Measurements from ENCODE around the gene UBA6. TPM values are rescaled to one million over a fixed set of nuclear protein-coding genes. Genes with fewer than 3 reads are reported as not detected.
"Not testable (repeated sequence)": the region's sequence is repeated elsewhere in the genome, so short reads cannot be mapped to it uniquely, and the experiment has no call there.

Gene UBA6
- total RNA-seq, 2 donors from 2014 or later = 57.2 to 73.2 TPM

- TF ChIP-seq CTCF (IDR thresholded peaks at IDR 0.05) = no peak
- Histone ChIP-seq H3K4me1 (no peaks in the 10 kb centered on the region), H3K9ac (ENCODE audit: low read depth in 2 of 2, low read length in 2 of 2) (no peak overlapping the region), H3K27me3 (no peaks in the 10 kb centered on the region), H3K27ac (no peak overlapping the region), H3K4me3 (no peak overlapping the region), H3K36me3 (no peaks in the 10 kb centered on the region), H3K9me3 (no peaks in the 10 kb centered on the region)
- intact Hi-C loops (cut with DNase I) = no loop called here
- DNase-seq = no peak
Measured at GRCh38 chr4:67743194-67743593, 42.2 kb upstream of the UBA6 start.

- H3K4me3 ChIP-seq = no peak overlapping the region
- no peaks in the 10 kb centered on the region for H3K36me3 ChIP-seq
- no peak for TF ChIP-seq CTCF (IDR thresholded peaks at IDR 0.05)
- no peak overlapping the region for H3K27ac ChIP-seq
- intact Hi-C loops (cut with DNase I) = no loop called here
- H3K9ac ChIP-seq (ENCODE audit: low read depth in 2 of 2, low read length in 2 of 2) = no peak overlapping the region
- H3K9me3 ChIP-seq = no peaks in the 10 kb centered on the region
- H3K27me3 ChIP-seq = no peaks in the 10 kb centered on the region
- DNase-seq = no peak
- no peaks in the 10 kb centered on the region for H3K4me1 ChIP-seq
Measured at GRCh38 chr4:67736262-67736661, 35.3 kb upstream of the UBA6 start.

- Histone ChIP-seq H3K4me3 (no peak overlapping the region), H3K27ac (no peak overlapping the region), H3K4me1 (no peaks in the 10 kb centered on the region), H3K9me3 (no peaks in the 10 kb centered on the region), H3K27me3 (no peaks in the 10 kb centered on the region), H3K36me3 (no peaks in the 10 kb centered on the region), H3K9ac (ENCODE audit: low read depth in 2 of 2, low read length in 2 of 2) (no peak overlapping the region)
- intact Hi-C loops (cut with DNase I) = no loop called here
- DNase-seq = no peak
- no peak for TF ChIP-seq CTCF (IDR thresholded peaks at IDR 0.05)
Measured at GRCh38 chr4:67735325-67735724, 34.4 kb upstream of the UBA6 start.

- H3K4me3 ChIP-seq; DNase-seq; H3K27me3 ChIP-seq; intact Hi-C loops (cut with DNase I); H3K9ac ChIP-seq (ENCODE audit: low read depth in 2 of 2, low read length in 2 of 2); H3K27ac ChIP-seq; H3K36me3 ChIP-seq; H3K4me1 ChIP-seq; H3K9me3 ChIP-seq: not testable (repeated sequence)
Measured at GRCh38 chr4:67730511-67730910, 29.6 kb upstream of the UBA6 start.

GRCh38 chr4:67727124-67727850 is 26.3 kb upstream of the UBA6 start:
- Histone ChIP-seq H3K36me3 (no peaks in the 10 kb centered on the region), H3K27me3 (no peaks in the 10 kb centered on the region), H3K4me3 (no peak overlapping the region), H3K9ac (ENCODE audit: low read depth in 2 of 2, low read length in 2 of 2) (no peak overlapping the region), H3K27ac (no peak overlapping the region), H3K4me1 (no peaks in the 10 kb centered on the region), H3K9me3 (no peaks in the 10 kb centered on the region)
- no peak for TF ChIP-seq CTCF (IDR thresholded peaks at IDR 0.05)
- intact Hi-C loops (cut with DNase I) = no loop called here
- no peak for DNase-seq

GRCh38 chr4:67725981-67726380 is 25.0 kb upstream of the UBA6 start:
- no peak for DNase-seq
- Histone ChIP-seq H3K27me3 (no peaks in the 10 kb centered on the region), H3K4me3 (no peak overlapping the region), H3K9me3 (no peaks in the 10 kb centered on the region), H3K9ac (ENCODE audit: low read depth in 2 of 2, low read length in 2 of 2) (no peak overlapping the region), H3K36me3 (no peaks in the 10 kb centered on the region), H3K4me1 (no peaks in the 10 kb centered on the region), H3K27ac (no peak overlapping the region)
- TF ChIP-seq CTCF (IDR thresholded peaks at IDR 0.05) = no peak
- intact Hi-C loops (cut with DNase I) = no loop called here
